Activated naive CD4-positive, alpha-beta T cell treated with anti-CD3 and anti-CD28 coated beads, Interleukin-2, amount 50 U/mL, for 72 hours (primary cell): ENCODE data around the gene IGF2BP2. TPM values are rescaled to one million over a fixed set of nuclear protein-coding genes. Genes with fewer than 3 reads are reported as not detected.

Experiments
- ATAC-seq, 2 donors: fragments of 150-1000 bp; cut with Tn5 transposase; 2 replicates each; pipeline ENCODE4 v1.10.0; 2021; ENCODE audit warnings: mild to moderate bottlenecking in 2 of 2, moderate library complexity in 2 of 2
- DNase-seq, 2 donors: peaks; one replicate each; pipeline ENCODE4 v3.0.0; 2021 to 2022; ENCODE audit warnings: low spot score in 2 of 2
- H3K27ac Mint-ChIP-seq, 2 donors: one replicate each; pipeline ENCODE4 v1.8.0; 2022; ENCODE audit warnings: mild to moderate bottlenecking in 2 of 2, mixed read lengths in 2 of 2
- H3K36me3 Mint-ChIP-seq, 2 donors: one replicate each; pipeline ENCODE4 v1.8.0; 2022; ENCODE audit warnings: mixed read lengths in 2 of 2
- H3K9me3 Mint-ChIP-seq, 2 donors: one replicate each; pipeline ENCODE4 v1.8.0; 2022; ENCODE audit warnings: mixed read lengths in 2 of 2
- total RNA-seq, 2 donors: library from RNA; stranded (reverse); gene quantifications; one replicate each; pipeline ENCODE4 v1.2.3, GENCODE V29; 2022

Gene IGF2BP2
- total RNA-seq, 2 donors from 2014 or later = 0.46 to 2.9 TPM

DNA sequence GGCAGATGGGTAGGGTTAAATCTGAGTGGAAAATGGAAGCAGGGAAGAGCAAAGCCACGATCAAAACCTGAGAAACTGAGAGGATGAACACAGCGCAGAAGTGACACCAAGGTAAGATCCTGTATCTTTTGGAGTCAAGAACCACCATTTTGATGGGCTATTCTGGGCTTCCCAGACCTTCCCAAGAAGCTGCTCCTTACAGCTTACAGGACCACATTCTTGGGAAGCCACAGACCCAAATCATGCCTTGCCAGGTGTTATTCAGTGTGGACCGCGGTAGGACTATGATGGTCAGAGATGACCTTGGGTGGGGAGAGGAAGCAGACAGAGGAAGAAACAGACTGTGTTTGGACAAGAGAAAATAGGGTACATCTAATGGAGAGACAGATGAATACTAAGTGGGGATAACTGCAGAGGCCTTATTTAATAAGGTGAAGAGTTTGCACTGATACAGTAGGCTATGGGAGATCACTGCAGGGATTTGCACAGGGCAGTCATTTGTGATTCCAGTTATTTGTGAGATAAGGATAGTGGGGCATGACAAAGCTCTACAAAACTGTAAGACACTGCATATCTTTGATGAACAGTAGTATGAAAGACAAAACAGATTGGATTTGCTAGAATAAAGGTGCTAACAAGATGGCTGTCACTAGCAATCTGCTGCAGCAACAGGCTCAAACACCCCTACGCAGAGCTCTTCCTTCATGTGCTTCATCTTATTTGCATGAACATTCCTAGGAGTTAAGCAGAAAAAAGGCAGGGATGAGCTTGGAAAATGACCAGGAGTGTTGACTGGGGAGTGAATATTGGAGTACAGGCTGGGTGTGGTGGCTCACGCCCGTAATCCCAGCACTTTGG is 105.9 kb downstream of the IGF2BP2 start:
- Mint-ChIP-seq H3K36me3 (no peaks in the 10 kb centered on the region), H3K27ac (no peak overlapping the region), H3K9me3 (no peaks in the 10 kb centered on the region)
- ATAC-seq = no peak
- no peak for DNase-seq

DNA sequence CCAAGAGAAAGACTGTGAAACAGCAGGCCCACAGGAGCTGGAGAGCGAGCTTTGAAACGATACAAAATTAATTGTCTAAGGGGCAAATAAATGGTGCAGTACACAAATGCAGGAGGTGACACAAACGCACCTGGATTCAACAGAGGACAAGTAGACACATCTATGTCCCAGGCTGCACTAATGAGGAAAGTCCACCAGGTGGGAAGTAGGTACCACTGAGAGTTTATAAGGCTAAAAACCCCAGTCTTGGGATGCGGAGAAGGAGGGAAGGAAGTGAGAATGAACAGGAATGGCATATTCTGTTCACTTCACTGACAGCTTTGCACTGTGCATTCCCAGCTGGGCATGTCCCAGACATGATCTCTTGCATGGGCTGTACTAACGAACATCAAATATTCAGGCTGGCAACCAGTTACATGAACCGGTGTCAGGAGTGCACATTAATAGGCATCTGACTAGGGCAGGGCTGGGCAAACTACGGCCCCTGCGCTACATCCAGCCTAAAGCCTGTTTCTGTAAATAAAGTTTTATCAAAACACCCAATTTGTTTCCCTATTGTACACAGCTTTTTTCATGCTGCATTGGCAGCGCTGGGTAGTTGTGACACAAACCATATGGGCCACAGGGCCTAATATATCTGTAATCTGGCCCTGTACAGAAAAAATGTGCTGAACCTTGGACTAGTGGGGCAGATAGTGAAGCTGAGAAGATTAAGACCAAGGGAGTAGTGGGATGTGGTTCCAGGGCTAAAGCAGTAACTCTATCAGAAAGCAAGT is 107.0 kb downstream of the IGF2BP2 start:
- H3K9me3 Mint-ChIP-seq = no peaks in the 10 kb centered on the region
- no peak for ATAC-seq

DNA sequence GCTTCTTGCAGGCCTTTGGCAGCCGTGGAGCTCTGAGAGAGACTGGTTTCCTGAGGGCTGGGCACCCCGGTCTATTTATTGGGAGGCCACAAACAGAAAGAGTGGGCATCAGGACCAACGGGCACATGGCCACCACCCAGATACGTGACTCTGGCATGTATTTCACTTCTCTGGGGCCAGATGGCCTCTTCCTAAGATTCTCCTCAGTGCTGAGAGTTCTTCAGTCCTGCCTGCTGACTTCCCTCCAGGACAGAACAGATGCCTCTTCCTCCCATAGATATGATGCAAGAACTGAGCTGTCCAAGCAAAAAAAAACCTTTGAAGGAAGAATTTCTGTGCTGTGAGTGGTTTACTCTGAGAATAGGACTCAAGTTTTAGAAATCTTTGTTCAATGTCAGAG is 107.7 kb downstream of the IGF2BP2 start:
- H3K9me3 Mint-ChIP-seq = no peaks in the 10 kb centered on the region
- peak overlapping the region in 1 of 2 donors; percentile 15 for H3K27ac Mint-ChIP-seq
- H3K36me3 Mint-ChIP-seq = no peaks in the 10 kb centered on the region
- DNase-seq = no peak
- ATAC-seq = no peak

More for the DNA sequence above, 107.0 kb downstream of the IGF2BP2 start:
- peak overlapping the region in 1 of 2 donors; percentile 15 for H3K27ac Mint-ChIP-seq
- no peak for DNase-seq
- no peaks in the 10 kb centered on the region for H3K36me3 Mint-ChIP-seq

DNA sequence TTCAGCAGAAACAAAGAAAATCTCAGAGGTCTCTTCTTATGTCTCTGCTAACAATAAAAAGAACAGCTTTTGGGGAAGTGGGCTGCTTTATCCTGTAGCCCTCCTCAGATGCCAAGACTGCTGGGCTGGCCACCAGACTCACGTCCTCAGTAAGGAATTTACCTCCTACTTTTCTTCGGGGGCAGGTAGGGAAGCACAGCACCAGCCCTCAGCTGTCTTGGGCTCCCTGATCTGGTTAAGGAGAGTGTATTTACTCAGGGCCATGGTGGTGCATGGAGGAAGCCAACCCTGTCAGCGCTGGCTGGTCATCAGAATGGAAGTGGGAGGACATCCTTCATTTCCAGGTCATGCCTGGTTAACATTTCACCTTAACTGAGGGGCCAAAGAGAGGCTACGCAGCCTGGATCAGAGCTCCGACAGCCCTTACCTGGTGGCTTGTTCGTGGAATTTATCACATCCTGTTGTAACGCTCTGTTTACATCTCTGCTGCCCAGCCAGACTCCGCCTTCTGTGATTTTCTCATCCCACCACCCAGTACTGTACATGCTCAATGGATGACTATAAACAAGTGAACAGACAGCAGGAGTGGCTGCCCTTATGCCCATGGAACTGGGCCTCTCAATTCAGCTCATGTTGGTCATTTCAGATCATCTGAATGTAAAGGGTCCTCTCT is 108.3 kb downstream of the IGF2BP2 start:
- Mint-ChIP-seq H3K9me3 (no peaks in the 10 kb centered on the region), H3K27ac (peak overlapping the region in 1 of 2 donors; percentile 15), H3K36me3 (no peaks in the 10 kb centered on the region)
- no peak for ATAC-seq
- no peak for DNase-seq

DNA sequence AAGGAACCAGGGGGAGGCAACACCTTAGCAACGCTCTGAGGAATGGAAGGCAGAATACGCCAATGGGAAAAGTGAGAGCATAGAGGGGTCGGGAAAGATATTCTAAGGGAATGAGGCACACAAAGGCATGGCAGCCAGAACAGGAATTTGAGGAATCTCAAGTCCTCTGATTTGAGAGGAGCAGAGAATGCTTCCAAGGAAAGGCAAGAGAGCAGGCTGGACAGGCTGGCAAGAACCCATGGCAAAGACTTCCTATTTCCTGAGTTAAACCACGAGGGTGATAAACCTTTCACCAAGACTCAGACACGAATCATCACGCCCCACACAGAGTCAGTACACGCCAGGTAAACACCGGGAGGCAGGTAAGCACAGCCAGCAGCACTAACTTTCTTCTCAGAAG is 109.8 kb downstream of the IGF2BP2 start:
- DNase-seq = no peak
- ATAC-seq = no peak
- H3K36me3 Mint-ChIP-seq = no peaks in the 10 kb centered on the region
- no peaks in the 10 kb centered on the region for H3K9me3 Mint-ChIP-seq
- peak overlapping the region in 1 of 2 donors; percentile 46 for H3K27ac Mint-ChIP-seq

DNA sequence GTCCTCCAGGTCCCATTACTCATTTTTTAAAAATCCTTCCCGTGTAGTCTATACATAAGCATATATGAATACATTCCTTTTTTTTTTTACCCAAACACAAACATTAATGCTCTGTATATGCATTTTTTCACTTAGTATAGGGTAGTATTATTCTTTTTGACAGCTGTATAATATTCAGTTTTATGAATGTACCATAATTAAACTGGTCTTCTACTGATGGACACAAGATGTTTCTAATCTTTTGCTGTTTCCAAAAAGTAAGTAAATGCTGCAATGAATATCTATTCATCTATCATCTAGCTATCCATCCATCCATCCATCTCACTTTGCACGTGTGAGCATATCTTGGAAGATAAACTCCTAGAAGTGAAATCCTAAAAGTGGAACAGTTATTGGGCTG is 110.8 kb downstream of the IGF2BP2 start:
- no peak for DNase-seq
- H3K9me3 Mint-ChIP-seq = no peaks in the 10 kb centered on the region
- no peak overlapping the region for H3K27ac Mint-ChIP-seq
- ATAC-seq = no peak
- no peaks in the 10 kb centered on the region for H3K36me3 Mint-ChIP-seq

DNA sequence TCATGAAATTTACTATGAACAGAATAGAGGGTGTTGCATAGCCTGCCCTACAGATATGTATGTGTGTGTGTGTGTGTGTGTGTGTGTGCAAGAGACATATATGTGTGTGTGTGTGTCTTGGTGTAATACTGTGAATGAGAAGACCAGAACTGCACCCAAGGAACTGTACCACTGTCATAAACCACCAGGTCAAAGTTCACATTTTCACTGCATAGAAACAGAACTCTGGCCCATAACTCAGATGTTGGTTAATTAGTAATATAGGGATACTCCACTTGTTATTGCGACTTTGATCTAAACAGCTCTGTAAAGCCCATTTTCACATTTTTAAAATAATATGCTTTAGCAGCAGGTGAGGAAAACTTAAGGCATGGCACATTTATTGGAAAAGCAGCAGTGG is 111.8 kb downstream of the IGF2BP2 start:
- Mint-ChIP-seq H3K36me3 (no peaks in the 10 kb centered on the region), H3K27ac (no peak overlapping the region), H3K9me3 (no peaks in the 10 kb centered on the region)
- DNase-seq (no peak), ATAC-seq (no peak)

DNA sequence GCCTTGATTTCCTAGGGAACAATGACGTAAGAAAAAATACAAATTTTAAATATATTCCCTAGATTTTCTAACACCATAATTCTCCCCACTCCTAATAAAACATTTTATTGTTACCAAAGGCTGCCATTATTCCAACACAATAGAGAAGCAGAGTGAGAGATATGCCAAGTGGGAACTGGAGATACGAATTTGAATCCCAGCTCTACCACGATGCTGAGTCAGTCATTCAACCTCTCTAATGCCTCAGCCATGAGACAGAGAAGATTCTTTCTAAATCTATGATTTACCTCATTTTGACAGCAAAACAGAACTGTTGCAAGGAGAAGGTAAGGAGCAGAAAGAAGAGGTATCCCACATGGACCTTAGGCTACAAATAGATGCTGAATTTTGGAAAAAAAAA is 112.5 kb downstream of the IGF2BP2 start:
- Mint-ChIP-seq H3K27ac (no peak overlapping the region), H3K9me3 (no peaks in the 10 kb centered on the region), H3K36me3 (no peaks in the 10 kb centered on the region)
- DNase-seq = no peak
- ATAC-seq = no peak

DNA sequence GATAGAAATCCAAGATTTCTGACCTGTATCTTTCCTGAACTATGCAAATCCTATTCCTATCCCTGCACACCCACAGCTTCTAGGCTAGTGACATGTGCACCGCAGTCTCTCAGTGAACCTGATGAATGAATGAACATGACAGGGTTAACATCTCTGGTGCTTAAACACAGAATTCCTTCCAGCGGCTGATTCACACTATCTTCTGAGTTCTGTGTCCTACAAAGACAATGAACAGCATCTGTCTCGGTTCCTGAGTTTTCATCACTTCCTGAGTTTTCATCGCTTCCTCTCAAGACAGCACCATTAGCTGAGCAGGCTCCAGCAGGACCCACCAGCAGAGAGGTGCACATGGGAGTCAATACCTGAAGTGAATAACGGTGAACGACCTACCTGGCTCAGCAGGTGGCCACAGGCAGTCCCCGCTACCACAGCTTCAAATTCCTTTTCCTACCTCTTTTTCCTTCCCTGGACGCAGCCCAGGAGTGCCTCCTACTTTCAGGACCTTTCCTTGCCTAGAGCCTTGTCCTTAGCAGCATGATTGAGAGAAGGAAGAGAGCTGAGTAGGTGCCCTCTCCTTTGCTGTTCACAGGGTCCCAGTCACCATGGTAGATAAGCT is 113.5 kb downstream of the IGF2BP2 start:
- Mint-ChIP-seq H3K36me3 (no peaks in the 10 kb centered on the region), H3K27ac (no peak overlapping the region), H3K9me3 (no peaks in the 10 kb centered on the region)
- ATAC-seq (no peak), DNase-seq (no peak)

DNA sequence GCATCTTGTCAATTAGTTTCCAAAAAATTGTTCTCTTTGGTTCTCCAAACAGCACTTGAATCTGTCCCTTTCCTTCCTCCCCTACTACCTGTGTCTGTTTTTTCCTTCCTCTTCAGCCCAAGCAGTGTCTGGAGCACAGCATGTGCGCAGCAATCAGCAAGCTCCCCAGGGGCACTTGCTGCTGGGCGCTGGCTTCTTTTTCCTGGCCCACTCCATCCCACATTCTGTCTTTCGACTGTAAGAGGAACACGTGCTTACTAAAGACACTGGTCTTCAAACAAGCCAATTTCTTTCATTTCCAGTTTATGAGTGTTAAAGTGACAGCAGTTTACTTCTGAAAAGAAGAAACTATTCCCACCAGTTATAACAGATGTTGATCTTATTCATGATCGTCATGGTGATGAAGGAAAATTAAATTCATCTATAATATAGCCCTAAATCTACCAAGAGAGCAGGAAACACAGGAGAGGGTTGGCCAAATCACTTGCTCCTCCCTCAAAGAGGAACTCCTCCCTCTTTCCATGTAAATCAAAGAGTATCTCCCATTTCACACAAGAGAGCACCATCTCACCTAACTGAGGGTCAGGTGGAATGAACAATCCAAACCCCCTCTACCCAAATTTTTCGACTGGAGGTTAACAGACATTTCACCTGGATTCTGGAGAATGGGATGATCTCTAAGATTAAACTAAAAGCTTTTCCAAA is 115.4 kb downstream of the IGF2BP2 start:
- DNase-seq (no peak), ATAC-seq (no peak)
- no peaks in the 10 kb centered on the region for H3K36me3 Mint-ChIP-seq
- H3K27ac Mint-ChIP-seq = peak overlapping the region in 1 of 2 donors; percentile 18
- H3K9me3 Mint-ChIP-seq = no peaks in the 10 kb centered on the region

DNA sequence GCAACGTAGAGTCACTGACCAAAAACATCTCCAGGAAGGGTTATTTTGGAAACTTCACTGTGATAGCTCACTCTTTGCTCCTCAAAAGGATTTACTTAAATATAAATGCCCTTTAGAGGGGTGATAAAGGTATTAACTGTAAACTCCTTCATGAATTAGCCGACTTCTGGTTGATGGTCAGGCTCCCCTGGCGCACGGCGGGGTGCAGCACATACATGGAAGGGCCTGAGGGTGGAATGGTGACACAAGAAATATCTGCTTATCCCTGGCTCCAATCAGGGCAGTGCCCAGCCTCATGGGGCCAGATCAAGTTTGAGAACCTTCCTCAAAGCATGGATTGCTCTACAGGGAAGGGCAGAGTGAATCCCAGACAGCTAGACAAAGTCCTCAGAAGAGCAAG is 116.5 kb downstream of the IGF2BP2 start:
- ATAC-seq (no peak), DNase-seq (no peak)
- Mint-ChIP-seq H3K9me3 (no peaks in the 10 kb centered on the region), H3K36me3 (no peaks in the 10 kb centered on the region), H3K27ac (no peak overlapping the region)

DNA sequence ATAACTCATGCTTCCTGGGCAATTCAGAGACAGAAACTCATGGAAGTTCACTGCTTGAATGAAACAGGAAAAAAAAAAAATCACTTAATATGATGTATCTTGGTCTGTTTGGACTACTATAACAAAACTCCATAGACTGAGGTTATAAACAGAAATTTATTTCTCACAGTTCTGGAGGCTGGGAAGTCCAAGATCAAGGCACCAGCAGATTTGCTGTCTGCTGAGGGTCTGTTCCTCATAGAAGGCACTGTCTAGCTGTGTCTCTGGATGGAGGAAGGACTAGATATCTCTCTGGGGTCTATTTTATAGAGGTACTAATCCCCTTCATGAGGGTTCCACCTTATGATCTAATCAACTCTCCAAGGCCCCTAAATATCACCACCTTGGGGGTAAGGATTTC is 119.3 kb downstream of the IGF2BP2 start:
- no peak for ATAC-seq
- Mint-ChIP-seq H3K36me3 (no peaks in the 10 kb centered on the region), H3K9me3 (no peaks in the 10 kb centered on the region), H3K27ac (no peak overlapping the region)
- DNase-seq = no peak

DNA sequence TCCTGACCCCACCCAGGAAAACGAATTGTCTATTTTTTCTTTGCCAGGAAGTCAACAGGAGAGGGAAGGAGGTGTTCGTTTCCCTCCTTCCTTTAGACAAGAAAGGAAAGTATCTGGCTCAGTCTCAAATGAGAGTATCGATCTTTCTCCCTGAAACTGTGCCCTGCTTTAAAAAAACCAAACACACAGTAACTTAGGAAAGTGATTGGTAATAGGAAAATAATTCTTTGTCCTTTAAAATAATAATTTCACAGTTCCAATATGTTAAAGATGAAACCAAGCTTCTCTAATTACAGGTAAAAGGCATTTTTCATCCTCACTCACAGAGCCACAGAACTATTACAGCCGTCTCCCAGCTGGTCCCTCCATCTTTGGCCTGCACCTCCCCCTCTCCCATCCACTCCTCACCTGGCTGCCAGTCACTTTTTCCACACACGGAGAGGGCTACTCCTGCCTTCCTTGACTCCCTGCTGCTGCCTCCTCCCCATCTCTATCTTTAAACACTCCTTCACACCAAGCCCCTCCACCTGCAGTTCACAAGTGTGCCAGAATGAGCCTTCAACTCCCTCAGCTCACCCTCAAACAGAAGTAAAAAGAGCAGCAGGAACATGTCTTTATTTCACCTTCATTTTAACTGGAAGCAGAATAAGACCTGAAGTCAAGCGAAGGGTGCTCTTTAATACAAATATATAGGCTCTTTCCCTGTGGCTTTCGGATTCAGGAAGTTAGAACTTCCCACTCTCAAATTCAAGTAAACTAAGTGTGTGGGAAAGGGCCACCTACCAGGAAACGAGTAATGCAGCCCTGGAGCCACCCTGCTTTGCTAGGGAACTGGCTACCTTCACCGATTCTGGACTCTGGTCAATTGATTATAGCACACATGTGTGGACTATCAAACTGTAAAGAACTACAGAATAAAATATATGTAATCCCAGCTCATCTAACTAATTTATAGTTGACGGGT is 122.3 kb downstream of the IGF2BP2 start:
- ATAC-seq = no peak
- Mint-ChIP-seq H3K36me3 (no peaks in the 10 kb centered on the region), H3K27ac (no peak overlapping the region), H3K9me3 (no peaks in the 10 kb centered on the region)
- no peak for DNase-seq

DNA sequence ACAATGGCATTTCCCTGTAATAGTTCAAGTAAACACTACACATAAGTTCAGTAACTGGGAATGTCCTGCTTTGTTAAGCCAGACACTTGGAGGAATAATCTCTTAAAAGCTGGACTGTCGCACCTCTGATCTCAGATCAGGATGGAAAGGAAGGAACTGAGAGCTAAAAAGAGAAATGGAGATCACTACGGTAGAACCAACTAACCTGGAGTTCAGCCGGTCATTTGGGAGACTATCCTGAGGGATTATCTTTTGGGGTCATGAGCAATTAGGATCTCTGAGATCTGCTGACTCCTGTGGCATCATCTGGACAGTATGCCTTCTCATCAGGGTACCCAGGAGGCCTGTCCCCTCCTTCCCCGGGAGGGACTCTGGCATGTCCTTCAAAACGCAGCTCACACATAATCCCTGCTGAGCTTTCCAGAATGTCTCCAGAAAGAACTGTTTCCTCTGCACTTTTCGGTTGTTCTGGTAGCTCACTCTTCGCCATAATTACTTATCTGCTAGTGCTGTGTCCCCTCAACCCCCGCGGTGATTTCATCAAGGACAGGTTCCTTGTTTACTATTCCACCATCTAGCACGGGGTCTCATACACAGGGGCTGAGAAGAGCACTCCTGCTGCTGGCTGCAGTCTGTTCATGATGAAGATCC is 123.1 kb downstream of the IGF2BP2 start:
- no peaks in the 10 kb centered on the region for H3K36me3 Mint-ChIP-seq
- no peak overlapping the region for H3K27ac Mint-ChIP-seq
- no peak for DNase-seq
- H3K9me3 Mint-ChIP-seq = no peaks in the 10 kb centered on the region
- ATAC-seq = no peak

DNA sequence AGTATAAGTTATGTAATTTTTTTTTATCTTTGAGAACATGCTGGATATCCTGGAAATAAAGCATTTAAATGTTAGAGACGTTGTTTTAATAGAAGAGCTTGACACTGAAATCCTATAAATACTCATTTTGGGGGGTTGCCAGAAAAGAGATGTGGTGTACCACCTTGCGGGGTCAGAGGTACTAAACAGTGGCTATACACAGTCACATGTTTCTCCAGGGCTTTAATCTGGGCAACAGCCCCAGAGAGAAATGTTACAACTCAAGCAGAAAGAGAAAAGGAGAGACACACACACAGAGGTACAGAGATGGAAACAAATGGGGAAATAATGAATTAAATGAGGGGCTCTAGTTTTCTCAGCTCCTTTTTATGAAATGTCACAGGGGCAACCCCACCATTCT is 124.9 kb downstream of the IGF2BP2 start:
- Mint-ChIP-seq H3K9me3 (no peaks in the 10 kb centered on the region), H3K27ac (no peak overlapping the region), H3K36me3 (no peaks in the 10 kb centered on the region)
- DNase-seq = no peak
- ATAC-seq = no peak
